GM18907 (cell line): ENCODE data around the gene STAG1.
"Not testable (repeated sequence)": the region's sequence is repeated elsewhere in the genome, so short reads cannot be mapped to it uniquely, and the experiment has no call there.

ENCODE experiments used
- ATAC-seq: cut with Tn5 transposase; IDR thresholded peaks from one replicate; pipeline ENCODE4 v1.9.1; 2021; ENCODE audit warnings: mild to moderate bottlenecking, moderate library complexity; ENCODE audit not compliant: unreplicated experiment

Gene STAG1

GRCh38 chr3:136532766-136533165 is 219.4 kb downstream of the STAG1 start:
- ATAC-seq: no peak

GRCh38 chr3:136518102-136518501 is 234.1 kb downstream of the STAG1 start:
- ATAC-seq: no peak

- ATAC-seq: no peak
Measured at GRCh38 chr3:136516656-136517055, 235.5 kb downstream of the STAG1 start.

GRCh38 chr3:136516095-136516494 is 236.1 kb downstream of the STAG1 start:
- ATAC-seq: no peak

GRCh38 chr3:136514533-136514932 is 237.6 kb downstream of the STAG1 start:
- not testable (repeated sequence) for ATAC-seq

GRCh38 chr3:136513367-136513766 is 238.8 kb downstream of the STAG1 start:
- no peak for ATAC-seq

GRCh38 chr3:136512381-136512780 is 239.8 kb downstream of the STAG1 start:
- ATAC-seq: no peak

- ATAC-seq: no peak
Measured at GRCh38 chr3:136505676-136506075, 246.5 kb downstream of the STAG1 start.

GRCh38 chr3:136503056-136503455 is 249.1 kb downstream of the STAG1 start:
- no peak for ATAC-seq

- no peak for ATAC-seq
Measured at GRCh38 chr3:136498919-136499447, 253.2 kb downstream of the STAG1 start.

- no peak for ATAC-seq
Measured at GRCh38 chr3:136495213-136495612, 257.0 kb downstream of the STAG1 start.

GRCh38 chr3:136490646-136491405 is 261.4 kb downstream of the STAG1 start:
- no peak for ATAC-seq

GRCh38 chr3:136485777-136486176 is 266.4 kb downstream of the STAG1 start:
- ATAC-seq: no peak

GRCh38 chr3:136476280-136476679 is 275.9 kb downstream of the STAG1 start:
- no peak for ATAC-seq

- not testable (repeated sequence) for ATAC-seq
Measured at GRCh38 chr3:136474876-136475275, 277.3 kb downstream of the STAG1 start.

GRCh38 chr3:136473716-136474326 is 278.4 kb downstream of the STAG1 start:
- no peak for ATAC-seq

- ATAC-seq: no peak
Measured at GRCh38 chr3:136465296-136465695, 286.9 kb downstream of the STAG1 start.

- no peak for ATAC-seq
Measured at GRCh38 chr3:136464502-136464901, 287.7 kb downstream of the STAG1 start.

- no peak for ATAC-seq
Measured at GRCh38 chr3:136463170-136463569, 289.0 kb downstream of the STAG1 start.

GRCh38 chr3:136457793-136458192 is 294.4 kb downstream of the STAG1 start:
- no peak for ATAC-seq

- no peak for ATAC-seq
Measured at GRCh38 chr3:136456196-136456595, 296.0 kb downstream of the STAG1 start.

- no peak for ATAC-seq
Measured at GRCh38 chr3:136444581-136444980, 307.6 kb downstream of the STAG1 start.
